ENCODE measurements around the gene GABRE.

GABRE gene

GRCh38 chrX:151938172-151938571 is 36.3 kb downstream of the GABRE start:
- no peak for DNase-seq (ENCODE audit: low read depth)
- no peak for TF ChIP-seq CTCF (IDR thresholded peaks at IDR 0.05; ENCODE audit: control insufficient read depth, extremely low read depth, insufficient read depth)
- H3K4me3 ChIP-seq (ENCODE audit: low read depth, low read length), result no peak overlapping the region

GRCh38 chrX:151935358-151935757 is 39.1 kb downstream of the GABRE start:
- H3K4me3 ChIP-seq (ENCODE audit: low read depth, low read length), result no peak overlapping the region
- no peak for DNase-seq (ENCODE audit: low read depth)
- no peak for TF ChIP-seq CTCF (IDR thresholded peaks at IDR 0.05; ENCODE audit: control insufficient read depth, extremely low read depth, insufficient read depth)

- no peak overlapping the region for H3K4me3 ChIP-seq (ENCODE audit: low read depth, low read length)
- DNase-seq (ENCODE audit: low read depth), result no peak
- no peak for TF ChIP-seq CTCF (IDR thresholded peaks at IDR 0.05; ENCODE audit: control insufficient read depth, extremely low read depth, insufficient read depth)
These were observed 45.4 kb downstream of the GABRE start for GRCh38 chrX:151929126-151929525.

GRCh38 chrX:151923648-151924047 is 50.8 kb downstream of the GABRE start:
- H3K4me3 ChIP-seq (ENCODE audit: low read depth, low read length), result no peak overlapping the region
- no peak for DNase-seq (ENCODE audit: low read depth)
- no peak for TF ChIP-seq CTCF (IDR thresholded peaks at IDR 0.05; ENCODE audit: control insufficient read depth, extremely low read depth, insufficient read depth)

GRCh38 chrX:151922692-151923091 is 51.8 kb downstream of the GABRE start:
- no peak for DNase-seq (ENCODE audit: low read depth)
- no peak for TF ChIP-seq CTCF (IDR thresholded peaks at IDR 0.05; ENCODE audit: control insufficient read depth, extremely low read depth, insufficient read depth)
- H3K4me3 ChIP-seq (ENCODE audit: low read depth, low read length), result no peak overlapping the region

- TF ChIP-seq CTCF (IDR thresholded peaks at IDR 0.05; ENCODE audit: control insufficient read depth, extremely low read depth, insufficient read depth), result no peak
These were observed 52.6 kb downstream of the GABRE start for GRCh38 chrX:151921866-151922265.

GRCh38 chrX:151921292-151921691 is 53.2 kb downstream of the GABRE start:
- no peak for DNase-seq (ENCODE audit: low read depth)
- TF ChIP-seq CTCF (IDR thresholded peaks at IDR 0.05; ENCODE audit: control insufficient read depth, extremely low read depth, insufficient read depth), result no peak
- no peak overlapping the region for H3K4me3 ChIP-seq (ENCODE audit: low read depth, low read length)

More at GRCh38 chrX:151921866-151922265, 52.6 kb downstream of the GABRE start:
- no peak overlapping the region for H3K4me3 ChIP-seq (ENCODE audit: low read depth, low read length)
- no peak for DNase-seq (ENCODE audit: low read depth)
